NT2/D1 (cell line): Measurements from ENCODE around the gene CDH13.

ENCODE experiments used
- SUZ12 ChIP-seq: IDR thresholded peaks from 2 replicates; pipeline ENCODE4 v1.6.1; 2011; ENCODE audit not compliant: insufficient read length, insufficient read depth; ENCODE audit errors: extremely low read depth
- YY1 ChIP-seq: IDR thresholded peaks from 2 replicates; pipeline ENCODE4 v1.6.1; 2011; ENCODE audit not compliant: insufficient read length, insufficient read depth
- ZNF274 ChIP-seq: IDR thresholded peaks from 2 replicates; pipeline ENCODE4 v1.6.1; 2011; ENCODE audit warnings: mild to moderate bottlenecking, low read depth, low read length

DNA sequence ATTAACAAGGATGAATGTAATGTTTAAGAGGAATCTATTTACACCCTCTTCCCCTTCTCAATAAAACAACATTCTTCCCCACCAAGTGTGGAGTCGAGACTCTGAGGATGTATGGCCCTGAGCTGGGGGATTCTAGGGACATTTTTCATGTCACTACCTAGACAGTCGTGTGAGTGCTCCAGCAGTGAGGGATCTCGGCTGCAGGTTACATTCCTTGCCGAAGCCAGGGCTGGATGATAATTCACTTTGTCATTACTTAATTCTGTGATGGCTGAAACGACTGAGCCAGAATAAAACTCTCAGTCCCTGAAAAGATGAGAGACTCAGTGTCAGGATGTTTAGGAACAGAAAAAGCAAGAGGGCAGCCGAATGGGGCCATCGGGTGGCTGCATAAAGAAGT lies 1074.1 kb downstream of the CDH13 start:
- TF ChIP-seq YY1 (no peak), SUZ12 (no peak), ZNF274 (no peak)
